Daoy (cell line): Measurements from ENCODE around the gene MAP1B. TPM values are rescaled to one million over a fixed set of nuclear protein-coding genes. Genes with fewer than 3 reads are reported as not detected.
"Not testable (repeated sequence)": the region's sequence is repeated elsewhere in the genome, so short reads cannot be mapped to it uniquely, and the experiment has no call there.

Experiments
- DNase-seq: peaks from one replicate; pipeline ENCODE4 v3.0.0-alpha.2; 2015; ENCODE audit warnings: low read depth
- total RNA-seq: library from RNA; depleted of rRNA; stranded (reverse); fragments of >200 nt; shearing (Covaris generic); gene quantifications from 2 replicates; pipeline ENCODE4 v1.2.3, GENCODE V29; 2014

MAP1B gene
- total RNA-seq, 1 experiment from 2014 or later, result 44.0 TPM

DNA sequence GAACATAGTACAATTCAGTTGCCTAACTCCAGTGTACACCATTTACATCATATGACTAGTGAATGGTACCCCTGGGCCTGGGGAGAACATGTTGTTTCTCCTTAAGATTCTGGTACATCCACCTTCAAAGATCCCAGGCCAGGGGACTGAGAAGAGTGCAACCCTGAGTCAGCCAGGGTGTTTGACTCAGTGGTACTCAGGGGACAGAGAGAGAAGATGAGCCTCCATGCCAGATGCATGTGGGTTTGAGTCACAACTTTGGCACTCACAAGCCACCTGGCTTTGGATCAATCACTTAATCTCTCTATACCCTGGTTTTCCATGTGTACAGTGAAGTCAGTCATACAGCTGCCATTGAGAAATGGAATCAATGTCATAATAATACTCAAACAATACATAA, 53.7 kb downstream of the MAP1B start:
- peak; percentile 30 for DNase-seq

DNA sequence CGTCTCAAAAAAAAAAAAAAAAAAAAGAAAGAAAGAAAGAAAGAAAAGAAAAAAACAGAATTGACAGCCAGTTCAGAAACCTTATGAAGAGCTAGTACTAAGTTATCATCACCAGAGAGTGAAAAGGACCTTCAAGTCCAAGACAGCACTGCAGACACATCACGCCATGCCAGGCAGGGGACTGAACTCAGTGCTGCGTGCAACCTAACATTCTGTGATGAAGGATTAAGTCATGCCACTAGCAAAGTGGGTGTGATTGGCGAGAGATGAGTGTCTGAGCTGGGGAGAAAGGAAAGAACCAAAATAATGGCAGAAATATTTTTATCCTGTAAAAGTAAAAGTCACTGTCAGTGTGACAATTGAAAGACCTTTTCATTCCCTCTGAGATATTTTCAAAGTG, 54.7 kb downstream of the MAP1B start:
- no peak for DNase-seq

DNA sequence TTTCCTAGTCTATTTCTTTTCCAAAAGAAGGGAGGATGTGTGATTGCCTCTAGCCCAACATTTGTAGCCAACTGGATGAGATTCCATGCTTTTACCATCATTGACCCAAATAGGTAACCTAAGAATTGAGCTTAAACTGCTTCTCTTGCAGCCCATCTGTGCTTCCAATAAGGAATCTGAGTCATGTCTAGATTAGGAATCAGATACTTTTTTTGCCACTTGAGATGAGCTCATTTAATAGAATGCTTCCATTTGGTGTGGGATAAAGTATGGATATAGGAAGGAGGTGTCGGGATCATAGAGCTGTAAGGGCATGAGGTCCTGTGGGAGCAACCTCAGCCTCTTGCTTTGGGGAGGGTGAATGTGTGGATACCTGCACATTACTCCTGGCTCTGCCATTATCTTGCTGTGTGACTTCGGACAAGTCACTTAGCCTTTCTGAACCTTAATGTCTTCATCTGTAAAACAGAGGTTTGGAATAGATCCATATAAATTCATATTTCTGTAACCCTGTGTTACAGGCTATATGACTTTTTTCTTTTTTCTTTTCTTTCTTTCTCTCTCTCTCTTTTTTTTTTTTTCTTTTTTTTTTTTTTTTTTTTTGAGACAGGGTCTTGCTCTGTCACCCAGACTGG, 56.2 kb downstream of the MAP1B start:
- no peak for DNase-seq

DNA sequence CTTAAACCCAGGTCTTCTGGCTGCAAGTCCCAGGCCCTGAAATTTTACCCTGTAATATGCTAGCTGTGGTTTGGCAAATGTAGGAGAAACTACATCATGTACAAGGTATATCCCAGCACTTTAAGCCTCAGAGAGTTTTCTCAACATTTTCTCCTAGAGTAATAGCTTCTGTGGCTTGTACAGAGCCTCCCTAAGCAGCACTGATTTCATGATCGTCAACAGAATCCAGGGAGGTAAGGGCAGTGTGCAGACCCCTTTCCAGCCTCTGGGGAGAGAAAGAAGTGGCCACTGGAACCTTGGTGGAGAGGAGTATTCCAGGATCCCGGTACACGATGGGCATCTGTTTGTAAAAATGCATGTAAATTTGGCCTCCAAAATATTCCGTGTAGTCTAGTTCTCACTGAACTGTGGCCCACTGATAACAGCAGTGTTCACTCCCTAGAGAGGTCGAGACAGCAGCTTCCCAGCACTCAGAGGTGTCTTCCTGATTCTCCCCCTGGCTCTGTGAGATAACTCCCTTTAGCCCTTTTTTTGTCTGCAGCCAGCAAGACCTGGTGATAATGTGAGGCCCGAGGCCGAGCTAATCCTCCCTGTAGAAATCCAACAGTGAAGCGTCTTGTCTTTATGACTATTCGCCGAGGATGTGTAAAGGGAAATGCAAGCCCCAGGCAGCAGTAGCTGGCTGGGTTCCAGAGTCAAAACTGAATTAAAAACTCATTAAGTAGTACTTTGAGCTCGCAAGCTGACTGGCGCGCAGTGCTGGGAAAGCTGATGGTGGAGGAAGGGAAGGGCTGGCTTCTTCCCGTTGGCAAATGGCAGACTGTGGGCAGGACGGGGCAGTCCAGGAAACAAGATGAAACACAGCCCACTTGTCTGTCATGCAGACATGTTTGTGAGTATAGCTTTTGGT, 59.0 kb downstream of the MAP1B start:
- peak; percentile 94 for DNase-seq

DNA sequence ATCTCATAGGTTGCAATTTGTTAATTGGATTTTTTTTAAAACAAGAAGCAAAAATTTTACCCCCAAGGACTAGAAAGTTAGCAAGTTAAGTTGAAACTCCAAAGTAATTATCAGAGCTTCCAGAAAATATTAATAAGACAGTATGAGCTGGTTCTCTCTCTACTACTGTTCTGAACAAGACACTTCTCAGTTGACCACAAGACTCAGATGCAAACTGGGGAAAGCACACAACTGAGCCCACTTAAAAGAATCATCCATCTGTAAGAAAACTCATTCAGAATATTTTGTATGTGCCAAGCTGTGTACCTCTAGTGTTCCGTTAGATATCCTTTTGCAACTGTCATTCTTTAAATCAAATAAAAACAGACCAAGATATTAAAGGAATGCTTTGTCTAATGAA, 60.0 kb downstream of the MAP1B start:
- no peak for DNase-seq

DNA sequence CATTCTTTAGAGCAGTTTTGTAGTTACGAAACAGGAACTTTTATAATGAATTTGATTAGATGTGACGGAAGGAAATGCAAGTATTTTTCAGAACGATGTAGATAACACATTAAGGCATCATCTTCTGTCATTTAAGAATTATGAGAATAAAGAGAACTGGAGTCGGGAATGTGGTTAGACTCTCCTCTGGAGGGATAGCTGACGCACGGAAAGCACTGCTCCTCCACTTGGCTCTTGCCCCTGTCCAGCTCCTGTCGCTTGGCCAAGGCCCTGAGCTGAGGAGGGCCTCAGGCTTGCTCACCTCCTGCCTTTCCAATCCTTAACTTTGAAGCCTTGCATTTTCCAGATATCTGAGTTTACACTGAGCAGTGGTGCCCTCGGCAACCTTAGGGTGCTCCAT, 60.5 kb downstream of the MAP1B start:
- no peak for DNase-seq

DNA sequence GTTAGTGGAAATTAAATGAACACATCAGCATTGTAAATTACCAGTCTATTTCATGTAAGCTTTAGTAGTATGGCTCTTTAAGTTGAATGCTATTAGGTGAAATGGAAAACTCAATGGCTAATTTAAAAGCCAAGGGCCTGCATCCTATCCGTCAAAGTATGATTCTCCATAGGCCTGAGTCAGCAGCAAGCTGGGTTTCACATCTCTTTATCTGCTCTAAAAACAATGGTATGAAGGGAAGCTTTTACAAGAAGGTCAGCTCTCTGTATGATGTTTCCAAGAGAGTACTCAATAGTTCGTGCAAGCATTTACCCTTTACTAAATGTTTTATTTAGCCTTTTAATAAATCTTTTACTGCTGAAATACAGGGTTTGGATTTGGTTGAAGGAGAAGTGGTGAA, 62.8 kb downstream of the MAP1B start:
- DNase-seq, result no peak

DNA sequence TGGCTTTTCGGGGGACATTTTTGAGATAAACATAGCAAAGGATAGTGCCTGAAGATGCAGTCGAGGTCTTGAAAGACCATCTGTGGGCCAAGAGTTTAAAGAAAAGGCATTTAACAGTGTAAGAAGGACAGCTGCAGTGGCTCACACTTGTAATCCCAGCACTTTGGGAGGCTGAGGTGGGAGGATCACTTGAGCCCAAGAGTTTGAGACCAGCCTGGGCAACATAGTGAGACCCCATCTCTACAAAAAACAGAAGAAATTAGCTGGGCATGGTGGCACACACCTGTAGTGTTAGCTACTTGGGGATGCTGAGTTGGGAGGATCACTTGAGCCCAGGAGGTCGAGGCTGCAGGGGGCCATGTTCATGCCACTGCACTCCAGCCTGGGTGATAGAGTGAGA, 63.9 kb downstream of the MAP1B start:
- DNase-seq, result not testable (repeated sequence)

DNA sequence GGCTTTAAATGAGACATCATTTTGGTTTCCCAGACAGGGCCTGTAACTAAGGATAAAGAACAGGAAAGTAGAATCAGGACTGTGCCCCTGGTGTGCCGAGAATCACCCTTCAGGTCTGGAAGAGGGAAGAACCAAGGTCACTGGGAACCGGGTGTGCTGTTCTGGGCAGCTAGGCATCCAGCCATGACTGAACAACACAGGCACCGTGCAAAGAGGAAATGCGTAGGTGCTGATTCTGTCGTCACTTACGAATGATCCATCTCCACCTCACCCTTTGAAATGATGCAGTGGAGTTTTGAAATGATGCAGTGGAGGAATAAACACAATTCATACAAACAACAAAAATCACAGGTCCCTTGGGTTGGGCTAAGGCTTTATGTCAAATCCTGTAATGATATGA, 64.4 kb downstream of the MAP1B start:
- DNase-seq, result no peak

DNA sequence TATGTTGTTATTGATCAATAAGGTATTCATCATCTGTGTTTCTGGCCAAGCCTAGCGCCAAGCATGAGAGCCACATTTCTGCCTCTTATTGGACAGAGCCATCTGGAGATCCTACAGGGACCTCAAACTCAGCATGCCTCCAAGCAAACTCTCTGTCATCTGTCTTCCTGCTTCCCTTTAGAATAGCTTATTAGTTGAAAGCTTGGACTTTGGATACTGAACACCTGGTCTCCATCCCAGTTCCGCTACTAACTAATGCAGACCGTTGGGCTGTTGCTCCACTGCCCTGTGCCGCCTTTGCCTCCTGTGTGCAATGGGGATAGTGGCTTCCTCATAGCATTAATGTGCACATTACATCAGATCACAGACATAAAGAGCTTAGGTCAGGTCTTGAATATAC, 65.5 kb downstream of the MAP1B start:
- DNase-seq, result no peak

DNA sequence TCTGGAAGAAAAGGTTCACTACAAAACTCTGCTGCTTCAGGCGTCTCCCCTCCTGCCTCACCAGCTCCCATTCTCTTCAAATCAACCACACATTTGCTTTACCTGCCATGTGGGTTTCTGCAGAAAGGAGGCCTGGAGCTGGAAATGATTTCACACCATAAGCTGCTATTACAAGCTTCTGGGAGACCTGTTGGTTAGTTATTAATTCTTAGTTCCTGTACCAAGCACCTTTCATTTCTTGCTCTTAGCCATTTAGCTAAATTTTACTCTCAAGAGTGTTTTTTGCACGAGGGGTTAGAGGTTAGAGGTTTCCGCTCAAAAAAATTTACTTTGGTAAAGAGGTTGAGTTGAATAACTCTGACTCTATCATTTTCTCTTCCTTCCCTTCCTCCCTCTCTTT, 70.3 kb downstream of the MAP1B start:
- no peak for DNase-seq

DNA sequence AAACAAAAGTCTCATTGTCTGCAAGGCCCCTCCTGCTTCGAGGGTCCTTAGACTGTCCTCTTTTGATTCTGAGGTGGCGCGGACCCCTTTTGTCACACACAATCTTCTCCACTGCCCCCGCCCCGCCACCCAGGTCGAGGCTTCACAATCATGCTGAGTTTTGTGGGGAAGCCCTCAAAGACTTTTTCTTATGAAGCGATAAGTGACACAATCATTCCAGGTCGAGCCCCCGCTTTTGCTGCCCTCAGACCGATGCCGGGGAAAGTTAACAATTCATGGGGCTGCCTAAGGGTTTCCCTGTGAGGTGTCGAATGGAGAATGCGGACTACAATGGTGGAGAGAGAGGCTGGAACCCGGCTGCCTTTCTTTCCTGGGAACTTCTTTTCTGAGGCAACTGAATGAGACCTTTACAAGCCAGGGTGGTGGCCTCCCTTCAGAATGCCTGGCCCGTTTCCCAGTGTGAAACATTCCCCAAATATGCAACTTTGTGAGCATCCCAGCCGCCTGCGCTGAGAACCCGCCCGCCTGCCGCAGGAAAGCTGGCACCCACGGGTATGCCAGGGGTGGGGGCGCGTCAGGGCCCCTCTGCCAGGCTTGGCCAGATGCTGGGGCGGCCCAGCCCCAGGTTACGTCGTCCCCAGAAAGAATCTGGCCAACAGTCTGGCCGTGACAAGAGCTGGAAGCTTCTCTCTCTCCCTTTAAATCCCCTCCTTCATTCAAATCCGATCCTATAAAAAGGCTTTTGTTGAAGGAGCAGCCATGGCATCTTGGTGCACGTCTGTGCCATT, 71.9 kb downstream of the MAP1B start:
- peak; percentile 93 for DNase-seq

DNA sequence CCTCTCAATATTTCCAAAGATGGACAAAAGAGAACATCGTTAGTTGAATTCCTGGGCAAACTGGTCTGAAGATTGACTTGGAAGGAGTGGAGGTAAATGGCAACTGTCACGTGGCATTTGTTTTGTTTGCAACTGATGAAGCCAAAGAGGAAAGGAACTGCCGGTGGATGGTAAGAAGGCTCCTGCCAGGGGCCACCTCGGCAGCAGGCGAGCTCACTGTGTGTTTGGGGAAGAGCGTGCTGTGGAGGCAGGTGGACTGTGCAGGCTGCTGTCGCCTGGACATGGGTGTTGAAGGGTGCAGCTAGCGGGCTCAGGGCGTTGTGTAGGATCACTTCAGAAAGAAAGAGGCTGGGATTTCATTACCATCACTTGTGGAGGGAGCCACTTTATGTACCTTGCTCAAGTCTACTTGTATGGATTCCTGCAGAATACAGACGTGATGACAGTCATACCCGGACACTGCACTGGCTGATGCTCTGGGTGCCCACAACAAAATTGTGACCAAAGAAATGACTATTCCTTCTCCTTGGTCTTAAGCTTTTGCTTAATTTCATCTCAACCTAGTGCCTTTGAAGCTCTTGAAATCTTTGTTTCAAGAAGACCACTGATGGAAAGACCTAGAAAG, 72.7 kb downstream of the MAP1B start:
- DNase-seq, result peak; percentile 43

DNA sequence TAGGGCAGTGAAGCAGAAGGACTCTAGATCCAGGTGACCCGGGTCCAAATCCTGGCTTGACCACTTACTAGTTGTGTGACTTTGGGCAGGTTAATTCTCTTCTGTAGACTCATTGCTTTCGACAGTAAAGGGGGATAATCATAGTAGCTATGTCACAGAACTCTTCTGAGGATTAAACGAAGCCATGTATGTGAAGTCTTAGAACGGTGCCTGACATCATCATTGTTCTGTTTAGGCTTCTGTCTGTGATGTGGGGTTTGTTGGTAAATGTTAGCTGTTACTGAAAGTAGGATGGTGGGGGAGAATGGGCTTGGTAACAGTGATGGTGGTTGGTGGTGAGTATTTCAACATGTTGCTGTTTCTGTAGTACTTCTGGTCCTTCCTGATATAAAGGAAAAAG, 73.7 kb downstream of the MAP1B start:
- DNase-seq, result no peak

DNA sequence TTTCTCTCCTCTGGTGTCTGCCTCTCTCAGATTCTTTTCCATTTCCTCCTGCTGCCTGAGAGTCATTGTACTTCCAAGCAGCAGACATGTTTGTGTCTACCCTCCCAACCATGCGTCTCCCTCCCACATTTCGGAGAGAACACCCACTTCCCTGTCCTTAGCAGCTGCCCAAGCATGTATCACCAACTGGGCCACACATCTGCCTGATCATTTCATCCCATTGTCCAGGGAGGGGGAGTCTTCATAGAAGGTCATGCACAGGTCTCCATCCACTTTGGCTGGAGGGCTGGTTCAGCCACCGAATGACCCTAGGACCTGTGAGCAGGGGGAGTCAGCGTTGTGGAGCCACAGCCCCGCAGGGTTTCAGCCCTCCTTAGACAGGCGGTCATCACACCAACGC, 75.4 kb downstream of the MAP1B start:
- no peak for DNase-seq

DNA sequence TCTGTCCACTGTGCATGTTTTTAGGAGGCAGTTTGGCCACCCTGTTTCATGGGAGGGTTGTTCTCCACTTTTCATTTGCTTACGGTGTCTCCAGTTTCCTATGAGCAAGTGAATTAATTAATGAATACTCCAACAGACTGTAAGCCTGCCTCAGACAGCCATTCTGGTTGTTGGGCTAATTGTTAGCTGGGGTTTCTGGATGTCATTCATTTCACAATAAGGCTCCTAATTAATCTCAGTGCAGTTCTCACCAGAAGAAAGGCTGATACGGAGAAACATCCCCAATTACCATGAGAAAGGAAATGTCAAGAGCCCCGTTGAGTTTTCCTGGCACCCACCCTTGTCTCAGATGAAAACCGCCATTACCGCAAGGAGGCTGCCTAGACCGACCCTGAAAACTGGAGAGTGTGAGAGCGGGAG, 75.8 kb downstream of the MAP1B start:
- DNase-seq, result no peak

DNA sequence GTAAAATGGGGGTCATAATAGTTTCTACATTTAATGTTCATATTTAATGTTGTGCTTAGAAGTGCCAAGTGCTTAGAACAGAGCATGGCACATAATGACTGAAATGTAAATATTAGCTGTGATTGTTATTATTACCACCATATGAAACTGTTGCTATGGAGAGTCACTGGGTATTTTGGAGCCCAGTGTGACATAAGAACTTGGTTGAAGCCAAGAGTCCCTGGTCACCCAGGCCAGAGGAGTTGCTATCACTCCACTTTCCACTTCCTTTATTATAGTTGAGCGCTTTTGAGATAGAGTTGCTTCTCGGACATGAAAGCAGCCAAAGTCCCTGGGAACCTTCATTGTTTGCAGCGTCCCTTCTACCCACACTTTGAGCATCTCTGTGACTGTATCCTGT, 77.1 kb downstream of the MAP1B start:
- DNase-seq, result no peak

DNA sequence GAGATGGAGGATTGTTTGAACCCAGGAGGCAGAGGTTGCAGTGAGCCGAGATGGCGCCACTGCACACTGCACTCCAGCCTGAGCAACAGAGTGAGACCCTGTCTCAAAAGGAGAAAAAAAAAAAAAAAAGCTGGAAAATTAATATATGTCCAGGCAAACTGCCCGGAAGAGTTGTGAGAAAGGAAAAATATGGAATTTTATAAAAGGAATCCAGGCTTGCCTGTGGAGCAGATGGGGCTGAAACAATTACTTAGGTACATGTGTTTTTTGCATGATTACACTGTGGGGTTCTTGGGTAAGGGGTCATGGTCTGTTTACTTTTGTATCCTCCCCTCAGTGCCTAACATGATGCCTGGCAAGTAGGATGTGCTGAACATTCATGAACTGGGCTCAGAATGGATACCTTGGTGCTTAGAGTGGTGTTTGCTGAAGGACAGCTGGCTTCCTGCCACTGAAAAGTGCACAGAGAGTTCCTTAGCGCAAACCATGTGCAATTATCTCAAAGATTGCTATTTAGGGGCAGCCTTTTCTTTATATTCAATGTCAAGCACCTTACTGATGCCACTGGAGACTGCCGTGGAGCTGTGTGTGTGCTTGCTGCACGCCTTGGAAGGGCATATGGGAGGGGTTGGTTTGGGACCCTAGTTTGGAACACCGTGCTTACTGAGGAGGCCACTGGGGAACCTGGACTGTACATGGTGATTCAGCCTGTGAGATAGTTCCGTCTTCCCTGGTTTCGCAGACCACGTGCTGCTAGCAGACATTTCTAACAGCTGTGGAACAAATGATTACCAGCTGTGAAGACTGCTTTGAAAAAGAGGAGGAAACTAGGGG, 78.4 kb downstream of the MAP1B start:
- no peak for DNase-seq

DNA sequence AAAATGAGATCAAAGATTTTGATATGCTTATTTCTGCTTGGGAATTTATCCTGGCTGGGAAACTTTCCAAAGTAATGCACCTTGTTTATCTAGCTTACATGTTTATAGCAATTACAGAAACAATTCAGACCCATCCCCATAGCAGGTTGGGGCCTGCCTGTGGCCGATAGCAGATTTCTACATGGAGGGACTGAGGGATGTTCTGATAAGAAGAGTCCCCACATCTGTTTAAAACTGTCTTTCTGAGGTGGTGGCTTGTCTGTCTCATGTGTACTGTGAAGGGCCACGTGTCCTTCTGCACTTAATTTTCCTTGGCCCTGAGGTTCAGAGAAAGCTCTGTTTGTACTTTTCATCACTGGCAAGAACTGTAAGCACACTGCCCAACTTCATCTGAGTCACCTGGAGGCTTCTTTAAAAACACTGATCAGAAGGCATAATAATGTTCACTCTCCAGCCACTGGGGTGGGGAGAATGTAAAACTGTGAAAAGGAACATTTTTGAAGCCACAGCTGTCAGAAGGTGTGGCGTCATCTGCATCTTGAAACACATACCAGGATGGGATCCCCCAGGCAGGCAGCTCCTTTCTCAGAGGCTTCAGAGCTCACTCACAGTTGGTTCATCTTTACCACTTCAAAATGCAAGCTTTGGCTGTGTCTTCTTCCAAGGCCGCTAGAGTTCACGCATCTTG, 80.3 kb downstream of the MAP1B start:
- DNase-seq, result no peak

DNA sequence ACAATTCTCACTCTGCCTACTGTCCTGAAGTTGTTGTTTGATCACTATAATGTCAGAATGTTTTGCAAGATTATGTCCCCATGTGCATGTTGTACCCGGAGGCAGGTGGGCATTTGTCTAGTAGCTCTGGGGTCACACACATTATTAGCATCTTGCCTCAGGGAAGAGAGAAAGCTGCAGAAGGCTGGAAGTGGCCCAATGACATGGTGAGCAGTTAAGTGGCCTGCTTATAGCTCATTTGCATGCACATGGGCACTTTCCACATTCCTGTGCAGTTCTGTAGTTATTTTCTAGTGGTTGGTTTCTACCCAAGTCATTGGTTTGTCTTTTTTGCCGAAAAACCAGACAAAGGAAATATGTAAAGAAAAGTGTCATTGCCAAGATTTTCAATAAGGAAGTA, 80.9 kb downstream of the MAP1B start:
- no peak for DNase-seq

DNA sequence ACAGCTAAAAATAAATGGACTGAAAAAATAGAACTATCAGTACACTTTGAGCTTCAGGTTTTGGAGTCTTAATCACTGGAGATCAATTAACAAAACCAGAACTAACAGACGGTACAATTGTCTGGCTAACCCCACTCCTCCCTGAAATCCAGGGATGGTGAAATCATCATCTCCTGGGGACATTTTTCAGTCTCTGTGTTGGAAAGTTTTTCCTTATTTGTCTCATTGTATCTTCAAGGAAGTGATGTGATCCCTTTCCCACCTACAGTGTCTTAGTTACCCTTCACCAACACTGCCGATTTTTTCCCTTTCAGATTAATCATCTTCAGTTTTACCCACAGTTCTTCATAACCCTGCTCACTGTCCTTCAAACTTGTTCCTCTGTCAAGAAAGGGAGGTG, 81.9 kb downstream of the MAP1B start:
- DNase-seq, result no peak
